SU-DHL-6 (cell line): Measurements from ENCODE around the gene MMP8.

Experiments used
- H2AFZ ChIP-seq: fragments of 200-600 bp; sonication (generic); 2 replicates; pipeline ENCODE4 v1.6.1; 2014; ENCODE audit warnings: low read depth, mild to moderate bottlenecking, moderate library complexity, mixed read lengths, antibody characterized with exemption, low read length; ENCODE audit not compliant: severe bottlenecking
- H3F3A ChIP-seq: fragments of 200-600 bp; shearing (Covaris generic); 2 replicates; pipeline ENCODE4 v1.6.0; 2016; ENCODE audit warnings: antibody characterized with exemption, mild to moderate bottlenecking; ENCODE audit not compliant: insufficient read depth
- H3K27ac ChIP-seq: fragments of 200-600 bp; sonication (generic); 2 replicates; pipeline ENCODE4 v1.5.1; 2016; ENCODE audit warnings: low read depth, mild to moderate bottlenecking, low read length, moderate library complexity, mixed read lengths
- H3K27me3 ChIP-seq: fragments of 200-600 bp; sonication (generic), shearing (Covaris generic); 2 replicates; pipeline ENCODE4 v1.6.0; 2014; ENCODE audit warnings: mild to moderate bottlenecking, low read length
- H3K36me3 ChIP-seq: fragments of 200-600 bp; sonication (generic); 2 replicates; pipeline ENCODE4 v1.6.1; 2014; ENCODE audit warnings: mild to moderate bottlenecking, low read length, mixed read lengths
- H3K4me2 ChIP-seq: fragments of 300-600, 200-600 bp; shearing (Covaris generic), sonication (generic); 2 replicates; pipeline ENCODE4 v1.6.0; 2014; ENCODE audit warnings: low read length, low read depth, mild to moderate bottlenecking; ENCODE audit not compliant: poor library complexity, severe bottlenecking
- H3K4me3 ChIP-seq: fragments of 200-600 bp; sonication (generic); 2 replicates; pipeline ENCODE4 v1.5.1; 2014; ENCODE audit warnings: antibody characterized with exemption, low read length, mild to moderate bottlenecking, mixed read lengths; ENCODE audit not compliant: insufficient read depth, poor library complexity, severe bottlenecking
- H3K79me2 ChIP-seq: fragments of 200-600 bp; sonication (generic); 2 replicates; pipeline ENCODE4 v1.6.1; 2014; ENCODE audit warnings: mild to moderate bottlenecking, low read length, moderate library complexity; ENCODE audit not compliant: insufficient read depth
- H3K9ac ChIP-seq: fragments of 200-600 bp; sonication (generic); 2 replicates; pipeline ENCODE4 v1.7.0; 2014; ENCODE audit warnings: mild to moderate bottlenecking, low read length
- H3K9me2 ChIP-seq: fragments of 200-600 bp; sonication (generic); replicated peaks from 2 replicates; pipeline ENCODE4 v1.6.1; 2014; ENCODE audit warnings: low read length; ENCODE audit not compliant: insufficient read depth
- H3K9me3 ChIP-seq: fragments of 200-600 bp; sonication (generic); 2 replicates; pipeline ENCODE4 v1.6.1; 2014; ENCODE audit warnings: low read length, mixed read lengths; ENCODE audit not compliant: insufficient read depth
- H4K20me1 ChIP-seq: fragments of 200-600 bp; sonication (generic); 2 replicates; pipeline ENCODE4 v1.6.1; 2014; ENCODE audit warnings: low read depth, mild to moderate bottlenecking, antibody characterized with exemption, low read length, moderate library complexity, mixed read lengths
- EZH2phosphoT487 ChIP-seq: fragments of 200-600 bp; sonication (generic), shearing (Covaris generic); conservative IDR thresholded peaks from 2 replicates; pipeline ENCODE4 v1.6.1; 2018; ENCODE audit warnings: mild to moderate bottlenecking, antibody characterized with exemption, low read length, moderate library complexity, mixed read lengths
- TF ChIP-seq, protein P1 (sequence below): fragments of 200-600 bp; sonication (generic); IDR thresholded peaks from one replicate; pipeline ENCODE4 v1.5.1; 2017; ENCODE audit warnings: antibody characterized with exemption, mild to moderate bottlenecking, low read length, moderate library complexity; ENCODE audit not compliant: insufficient read depth, poor library complexity, severe bottlenecking

Gene MMP8

DNA sequence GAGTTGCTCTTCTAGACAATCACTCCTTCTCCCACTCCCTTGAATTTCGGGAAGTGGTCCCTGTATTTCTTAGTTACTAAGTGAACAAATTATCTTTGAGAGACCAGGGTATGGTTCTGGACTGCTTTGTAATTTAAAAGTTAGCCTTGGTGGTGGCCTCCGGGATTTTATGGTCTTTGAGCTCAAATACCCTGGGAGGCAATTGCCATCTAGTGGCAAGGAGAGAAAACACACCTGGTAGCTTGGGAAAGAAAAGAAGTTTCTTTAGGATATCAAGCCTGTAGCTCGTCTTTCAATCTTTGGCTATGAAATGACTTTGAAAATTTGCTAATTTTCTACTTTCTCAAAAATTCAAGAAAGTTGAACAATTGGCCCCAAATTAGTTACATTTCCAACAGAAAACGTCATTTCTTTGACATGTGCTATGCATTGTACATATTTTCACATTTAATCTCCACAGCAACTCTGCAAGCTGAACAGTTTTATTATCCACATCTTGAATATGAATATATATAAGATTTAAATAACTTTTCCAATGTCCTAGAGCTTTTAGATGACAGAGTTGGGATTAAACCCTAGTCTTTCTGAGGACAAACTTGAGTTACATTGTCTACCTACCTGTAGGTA, 58.3 kb downstream of the MMP8 start:
- H3K27ac ChIP-seq, result no peak overlapping the region
- H3K79me2 ChIP-seq, result no peaks in the 10 kb centered on the region
- TF ChIP-seq EZH2phosphoT487, result no peak
- TF ChIP-seq, protein P1, sequence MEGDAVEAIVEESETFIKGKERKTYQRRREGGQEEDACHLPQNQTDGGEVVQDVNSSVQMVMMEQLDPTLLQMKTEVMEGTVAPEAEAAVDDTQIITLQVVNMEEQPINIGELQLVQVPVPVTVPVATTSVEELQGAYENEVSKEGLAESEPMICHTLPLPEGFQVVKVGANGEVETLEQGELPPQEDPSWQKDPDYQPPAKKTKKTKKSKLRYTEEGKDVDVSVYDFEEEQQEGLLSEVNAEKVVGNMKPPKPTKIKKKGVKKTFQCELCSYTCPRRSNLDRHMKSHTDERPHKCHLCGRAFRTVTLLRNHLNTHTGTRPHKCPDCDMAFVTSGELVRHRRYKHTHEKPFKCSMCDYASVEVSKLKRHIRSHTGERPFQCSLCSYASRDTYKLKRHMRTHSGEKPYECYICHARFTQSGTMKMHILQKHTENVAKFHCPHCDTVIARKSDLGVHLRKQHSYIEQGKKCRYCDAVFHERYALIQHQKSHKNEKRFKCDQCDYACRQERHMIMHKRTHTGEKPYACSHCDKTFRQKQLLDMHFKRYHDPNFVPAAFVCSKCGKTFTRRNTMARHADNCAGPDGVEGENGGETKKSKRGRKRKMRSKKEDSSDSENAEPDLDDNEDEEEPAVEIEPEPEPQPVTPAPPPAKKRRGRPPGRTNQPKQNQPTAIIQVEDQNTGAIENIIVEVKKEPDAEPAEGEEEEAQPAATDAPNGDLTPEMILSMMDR, result peak; percentile 81
- H2AFZ ChIP-seq, result no peak overlapping the region
- H3K9me3 ChIP-seq, result no peaks in the 10 kb centered on the region
- H3K9me2 ChIP-seq, result no peaks in the 10 kb centered on the region
- no peaks in the 10 kb centered on the region for H4K20me1 ChIP-seq
- H3K4me3 ChIP-seq, result no peak overlapping the region
- peaks cover 2% of the 10 kb centered on the region; the same call in 1 of the 2 replicates for H3F3A ChIP-seq
- H3K4me2 ChIP-seq, result no peak overlapping the region
- no peaks in the 10 kb centered on the region for H3K27me3 ChIP-seq
- no peak overlapping the region for H3K9ac ChIP-seq
- H3K36me3 ChIP-seq, result no peaks in the 10 kb centered on the region

DNA sequence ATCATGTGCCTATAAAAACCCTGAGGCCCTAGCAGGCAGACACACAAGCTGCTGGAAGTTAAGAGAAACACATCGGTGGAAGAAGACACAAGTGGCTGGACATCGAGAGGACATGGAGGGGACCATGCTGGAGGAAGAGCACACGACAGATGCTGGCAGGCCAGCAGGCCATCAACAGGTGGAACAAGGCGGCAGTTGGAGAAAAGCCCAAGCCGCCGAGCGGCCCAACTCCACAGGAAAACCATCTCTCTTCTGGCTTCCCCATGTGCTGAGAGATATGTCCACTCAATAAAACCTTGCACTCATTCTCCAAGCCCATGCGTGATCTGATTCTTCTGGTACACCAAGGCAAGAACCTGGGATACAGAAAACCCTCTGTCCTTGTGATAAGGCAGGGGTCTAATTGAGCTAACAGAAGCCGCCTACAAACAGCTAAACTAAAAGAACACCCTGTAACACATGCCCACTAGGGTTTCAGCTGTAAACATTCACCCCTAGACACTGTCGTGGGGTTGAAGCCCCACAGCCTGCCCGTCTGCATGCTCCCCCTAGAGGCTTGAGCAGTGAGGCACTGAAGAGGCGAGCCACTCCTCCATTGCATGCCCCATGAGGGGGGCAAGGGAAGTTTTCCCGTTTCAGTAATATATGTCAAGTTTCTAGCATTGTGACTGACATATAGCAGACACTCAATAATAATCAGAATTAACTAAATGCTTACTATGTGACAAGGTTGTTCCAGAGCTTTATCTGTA, 60.6 kb downstream of the MMP8 start:
- Histone ChIP-seq H3K9ac (no peak overlapping the region), H2AFZ (no peak overlapping the region), H3F3A (peaks cover 2% of the 10 kb centered on the region; the same call in 1 of the 2 replicates), H3K36me3 (no peaks in the 10 kb centered on the region), H3K27ac (no peak overlapping the region), H3K4me2 (no peak overlapping the region), H3K9me3 (no peaks in the 10 kb centered on the region), H3K79me2 (no peaks in the 10 kb centered on the region), H3K27me3 (no peaks in the 10 kb centered on the region), H3K4me3 (no peak overlapping the region), H3K9me2 (no peaks in the 10 kb centered on the region), H4K20me1 (no peaks in the 10 kb centered on the region)
- TF ChIP-seq, protein P1, result peak; percentile 50
- no peak for TF ChIP-seq EZH2phosphoT487

DNA sequence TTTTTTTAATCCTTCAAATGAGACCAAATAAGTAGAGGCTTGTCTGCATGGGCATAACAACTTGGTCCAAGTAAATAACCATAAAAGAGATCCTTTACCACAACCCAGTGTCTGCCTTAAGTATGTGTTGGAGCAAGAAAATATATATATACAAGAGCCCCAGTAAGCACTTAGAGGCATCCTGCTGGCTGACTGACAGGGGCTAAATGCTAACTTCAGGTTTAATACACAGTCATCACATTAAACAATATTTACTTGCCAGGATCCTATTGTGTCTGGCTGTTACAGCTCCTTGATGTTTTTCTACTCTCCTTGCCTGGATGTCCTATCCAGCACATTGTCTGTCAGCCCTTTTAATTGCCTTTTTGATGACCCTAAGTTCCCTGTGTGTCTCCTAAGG, 62.1 kb downstream of the MMP8 start:
- Histone ChIP-seq H3K27me3 (no peaks in the 10 kb centered on the region), H3K9me2 (no peaks in the 10 kb centered on the region)
- no peak for TF ChIP-seq EZH2phosphoT487
- TF ChIP-seq, protein P1, result no peak

More for the DNA sequence above, 62.1 kb downstream of the MMP8 start:
- no peak overlapping the region for H3K4me2 ChIP-seq
- no peaks in the 10 kb centered on the region for H3K9me3 ChIP-seq
- no peaks in the 10 kb centered on the region for H3F3A ChIP-seq
- no peaks in the 10 kb centered on the region for H3K79me2 ChIP-seq
- H2AFZ ChIP-seq, result no peak overlapping the region
- no peak overlapping the region for H3K4me3 ChIP-seq
- H3K36me3 ChIP-seq, result no peaks in the 10 kb centered on the region
- no peak overlapping the region for H3K9ac ChIP-seq
- no peak overlapping the region for H3K27ac ChIP-seq
- no peaks in the 10 kb centered on the region for H4K20me1 ChIP-seq
